KOPT-K1 (cell line): Measurements from ENCODE around the gene FILIP1L.

Source experiments
- H3K27ac ChIP-seq: fragments of 200-600 bp; sonication (generic); 2 replicates; pipeline ENCODE4 v1.5.1; 2016; ENCODE audit warnings: antibody characterized with exemption, mild to moderate bottlenecking, low read depth, low read length; ENCODE audit not compliant: poor library complexity, severe bottlenecking
- H3K36me3 ChIP-seq: fragments of 200-600 bp; sonication (generic); 2 replicates; pipeline ENCODE4 v1.5.1; 2017; ENCODE audit warnings: antibody characterized with exemption, mild to moderate bottlenecking, low read length, moderate library complexity; ENCODE audit not compliant: insufficient read depth
- H3K9me3 ChIP-seq: fragments of 200-600 bp; sonication (generic); 2 replicates; pipeline ENCODE4 v1.5.1; 2017; ENCODE audit warnings: antibody characterized with exemption, low read length, mild to moderate bottlenecking; ENCODE audit not compliant: insufficient read depth, poor library complexity, severe bottlenecking

Gene FILIP1L

GRCh38 chr3:99868311-99868646 lies 246.0 kb downstream of the FILIP1L start:
- no peak overlapping the region for H3K27ac ChIP-seq
- H3K9me3 ChIP-seq = no peaks in the 10 kb centered on the region
- H3K36me3 ChIP-seq = no peaks in the 10 kb centered on the region

DNA sequence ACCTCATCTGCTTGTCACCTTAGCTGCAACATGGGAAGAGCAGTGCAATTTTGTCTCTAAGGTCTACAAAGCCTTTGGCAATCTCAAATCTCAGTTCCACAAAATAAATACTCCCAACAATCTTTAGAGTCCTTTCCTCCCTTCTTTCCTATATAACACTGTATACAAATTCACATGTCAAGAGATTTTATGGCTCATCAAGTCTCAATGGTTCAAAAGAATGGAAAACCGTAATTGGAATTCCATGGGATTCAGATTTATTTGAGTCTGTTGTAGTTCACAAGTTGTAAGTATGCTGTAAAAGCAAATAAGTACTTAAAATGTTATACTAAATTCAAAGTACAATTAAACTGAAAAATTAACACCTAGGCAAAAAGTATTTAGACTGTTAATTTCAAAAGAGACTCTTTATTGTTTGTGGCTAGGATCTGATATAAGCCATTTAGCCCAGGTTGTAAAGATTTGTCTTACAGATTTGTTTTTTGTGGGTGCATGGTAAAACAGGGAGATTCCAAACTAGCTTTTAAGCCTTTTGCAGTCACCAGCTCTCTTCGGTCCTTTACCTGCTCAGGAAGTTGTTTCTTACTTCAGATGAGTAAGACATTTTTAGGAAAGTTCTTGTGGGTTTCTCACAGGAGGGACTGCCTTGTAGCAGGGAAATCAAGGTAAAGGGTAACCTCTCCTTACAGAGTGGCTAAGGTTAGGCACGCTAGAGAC lies 246.5 kb downstream of the FILIP1L start:
- Histone ChIP-seq H3K27ac (no peak overlapping the region), H3K9me3 (no peaks in the 10 kb centered on the region), H3K36me3 (no peaks in the 10 kb centered on the region)

GRCh38 chr3:99866261-99866761 lies 248.0 kb downstream of the FILIP1L start:
- Histone ChIP-seq H3K27ac (no peak overlapping the region), H3K9me3 (no peaks in the 10 kb centered on the region), H3K36me3 (no peaks in the 10 kb centered on the region)

DNA sequence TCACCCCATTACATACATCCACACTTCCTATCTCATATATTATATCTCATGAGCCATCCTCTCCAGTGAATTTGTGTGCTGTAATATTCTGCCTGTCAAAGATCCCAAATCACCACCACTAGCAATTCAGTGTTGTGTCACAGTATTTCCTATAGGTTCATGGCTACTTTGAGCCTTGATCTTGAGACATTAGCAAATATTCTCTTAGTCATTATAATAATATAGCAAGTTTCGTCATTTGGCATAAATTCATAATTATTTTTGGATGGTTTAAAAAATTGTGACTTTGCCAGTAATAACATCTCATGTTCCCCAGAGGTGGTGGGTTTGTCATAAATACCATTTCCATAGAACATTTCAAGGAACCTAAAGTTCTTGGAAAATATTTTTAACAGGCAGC lies 249.0 kb downstream of the FILIP1L start:
- no peak overlapping the region for H3K27ac ChIP-seq
- no peaks in the 10 kb centered on the region for H3K9me3 ChIP-seq
- no peaks in the 10 kb centered on the region for H3K36me3 ChIP-seq

DNA sequence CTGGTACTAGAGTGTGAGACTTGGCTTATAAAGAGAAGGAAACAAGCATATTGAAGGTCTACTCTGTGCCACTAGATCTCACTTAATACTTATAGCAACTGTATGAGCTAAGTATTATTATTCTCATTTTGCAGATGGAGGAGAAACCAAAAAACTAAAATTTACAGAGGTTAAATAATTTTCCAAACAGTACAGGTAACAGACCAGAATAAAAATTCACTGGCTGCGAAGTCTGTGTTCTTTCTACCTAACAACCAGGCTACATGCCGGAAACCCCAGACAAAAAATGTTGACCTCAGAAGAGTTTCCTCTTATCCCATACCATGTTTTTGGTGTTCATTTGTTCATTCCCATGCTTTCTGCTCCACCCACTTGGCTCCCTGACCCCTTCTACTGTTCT lies 250.0 kb downstream of the FILIP1L start:
- no peak overlapping the region for H3K27ac ChIP-seq
- no peaks in the 10 kb centered on the region for H3K36me3 ChIP-seq
- no peaks in the 10 kb centered on the region for H3K9me3 ChIP-seq

DNA sequence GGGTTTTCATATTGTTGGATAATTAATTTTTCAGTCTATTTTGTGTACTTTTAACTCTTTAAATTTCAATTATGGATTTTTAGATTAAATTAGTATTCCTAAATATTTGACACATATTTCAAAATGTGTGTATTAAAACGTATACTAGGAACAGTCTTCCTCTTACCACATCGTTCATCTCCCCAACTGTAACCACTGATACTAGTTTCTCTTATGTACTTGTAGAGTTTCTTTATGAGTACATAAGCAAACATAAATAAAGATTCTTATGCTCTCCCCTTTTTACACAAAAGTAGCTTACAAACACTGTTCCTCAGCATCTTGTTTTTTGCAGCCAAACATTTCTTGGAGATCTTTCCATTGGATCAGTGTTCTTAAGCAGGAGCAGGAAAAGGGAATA lies 250.7 kb downstream of the FILIP1L start:
- Histone ChIP-seq H3K36me3 (no peaks in the 10 kb centered on the region), H3K9me3 (no peaks in the 10 kb centered on the region), H3K27ac (no peak overlapping the region)

GRCh38 chr3:99863002-99863401 lies 251.3 kb downstream of the FILIP1L start:
- Histone ChIP-seq H3K36me3 (no peaks in the 10 kb centered on the region), H3K27ac (no peak overlapping the region), H3K9me3 (no peaks in the 10 kb centered on the region)

GRCh38 chr3:99862208-99862607 lies 252.1 kb downstream of the FILIP1L start:
- Histone ChIP-seq H3K9me3 (no peaks in the 10 kb centered on the region), H3K36me3 (no peaks in the 10 kb centered on the region), H3K27ac (no peak overlapping the region)

DNA sequence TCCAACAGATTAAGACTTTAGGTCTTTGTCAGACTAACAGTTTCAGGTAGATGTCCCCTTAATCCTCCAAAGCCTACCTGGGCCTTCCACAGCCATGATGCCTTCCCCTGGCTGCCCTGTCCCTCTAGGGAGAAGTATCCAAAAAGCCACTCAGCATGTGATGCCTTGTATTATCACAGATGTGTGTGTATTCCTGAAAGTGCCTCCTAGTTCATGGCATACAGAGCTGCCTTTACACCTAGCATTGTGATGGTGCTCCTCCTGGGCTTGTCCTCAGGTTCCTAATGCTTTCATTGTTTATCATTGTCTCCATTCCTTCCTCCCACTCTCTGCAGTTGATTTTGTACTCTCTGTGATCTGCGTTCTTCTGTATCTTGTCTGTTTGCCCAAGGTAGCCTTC lies 253.1 kb downstream of the FILIP1L start:
- Histone ChIP-seq H3K27ac (no peak overlapping the region), H3K9me3 (no peaks in the 10 kb centered on the region), H3K36me3 (no peaks in the 10 kb centered on the region)

DNA sequence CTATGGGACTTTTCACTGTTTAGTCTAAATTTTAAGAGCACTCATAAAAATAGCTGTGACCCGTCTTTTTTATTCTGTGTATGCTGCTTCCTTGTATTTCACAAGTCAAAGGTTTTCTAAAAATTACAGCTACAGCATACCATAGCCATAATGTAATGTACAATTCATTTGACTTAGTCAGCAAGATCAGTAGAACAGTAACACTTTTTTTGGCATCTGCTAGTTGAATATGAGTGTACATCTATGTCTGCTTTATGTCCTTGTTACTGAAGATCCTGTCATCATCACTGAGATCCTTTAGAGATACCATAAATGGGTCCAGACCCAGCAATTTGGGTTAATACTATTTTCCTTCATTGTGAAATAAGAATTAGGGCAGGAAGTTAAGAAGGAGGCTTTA lies 254.5 kb downstream of the FILIP1L start:
- Histone ChIP-seq H3K9me3 (no peaks in the 10 kb centered on the region), H3K36me3 (no peaks in the 10 kb centered on the region), H3K27ac (no peak overlapping the region)

DNA sequence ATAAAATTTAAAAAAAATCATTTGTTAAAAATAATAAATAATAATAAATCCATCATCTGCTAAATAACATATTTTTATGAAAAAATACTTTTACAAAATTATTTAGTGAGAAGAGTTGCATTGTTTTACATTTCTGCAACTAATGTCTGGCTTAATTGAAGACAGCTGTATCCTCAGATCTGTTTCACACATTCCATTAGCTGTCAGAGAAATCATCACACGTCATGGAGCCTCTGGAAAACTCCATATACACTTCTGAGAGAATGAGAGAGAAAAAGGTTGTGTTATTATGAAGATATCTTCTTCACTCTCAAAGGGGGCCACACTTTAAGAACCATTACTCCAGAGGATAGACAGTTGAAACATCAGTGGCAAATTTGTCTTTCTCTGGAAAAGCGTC lies 255.8 kb downstream of the FILIP1L start:
- Histone ChIP-seq H3K9me3 (no peaks in the 10 kb centered on the region), H3K36me3 (no peaks in the 10 kb centered on the region), H3K27ac (no peak overlapping the region)

DNA sequence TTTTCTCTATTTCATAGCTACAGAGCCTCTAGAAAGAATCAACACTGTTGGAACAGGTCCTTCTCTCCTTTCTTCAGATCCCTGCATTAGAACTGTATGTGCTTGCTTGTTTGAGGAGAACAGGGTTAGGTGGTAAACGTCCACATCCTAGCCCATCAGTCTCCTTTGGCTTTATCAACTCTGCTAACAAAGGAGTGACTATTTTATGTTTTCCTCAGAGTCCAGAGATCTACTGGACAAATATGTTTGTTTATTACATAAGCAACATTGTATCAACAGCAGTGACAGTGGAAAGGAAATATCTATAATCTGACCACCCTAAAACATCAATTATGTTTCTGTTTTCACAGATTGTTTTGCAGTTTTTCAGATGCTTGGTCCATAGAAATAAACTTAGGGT lies 257.0 kb downstream of the FILIP1L start:
- H3K27ac ChIP-seq = no peak overlapping the region
- H3K9me3 ChIP-seq = no peaks in the 10 kb centered on the region
- no peaks in the 10 kb centered on the region for H3K36me3 ChIP-seq

GRCh38 chr3:99856437-99857220 lies 257.7 kb downstream of the FILIP1L start:
- H3K27ac ChIP-seq = no peak overlapping the region
- H3K9me3 ChIP-seq = no peaks in the 10 kb centered on the region
- no peaks in the 10 kb centered on the region for H3K36me3 ChIP-seq

DNA sequence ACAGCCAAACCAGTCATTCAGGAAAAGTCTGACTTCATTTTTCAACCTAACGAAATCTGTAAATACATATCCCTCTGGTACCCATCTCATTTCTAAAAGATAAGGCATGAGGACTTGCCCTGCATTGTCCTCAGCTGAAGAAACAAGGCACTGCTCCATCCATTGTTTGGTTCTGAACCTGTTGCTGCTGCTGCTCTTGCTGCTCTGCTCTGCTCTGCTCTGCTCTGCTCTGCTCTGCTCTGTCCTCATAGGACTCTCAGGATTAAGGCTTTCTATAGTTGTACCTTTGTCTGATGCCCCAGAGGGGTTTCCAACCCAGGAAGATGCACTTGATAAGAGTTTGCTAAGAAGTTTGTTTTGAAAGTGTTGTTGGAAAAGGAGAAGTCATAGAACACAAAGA lies 258.4 kb downstream of the FILIP1L start:
- Histone ChIP-seq H3K27ac (no peak overlapping the region), H3K36me3 (no peaks in the 10 kb centered on the region), H3K9me3 (no peaks in the 10 kb centered on the region)

- H3K36me3 ChIP-seq = no peaks in the 10 kb centered on the region
- H3K9me3 ChIP-seq = no peaks in the 10 kb centered on the region
- H3K27ac ChIP-seq = no peak overlapping the region
Measured at GRCh38 chr3:99854756-99855298, 259.5 kb downstream of the FILIP1L start.
